GM12873 (cell line): ENCODE data around the gene FHIT.

Source experiments
- TF ChIP-seq, protein P1 (sequence below): IDR thresholded peaks from 2 replicates; pipeline ENCODE4 v1.5.1; 2012; ENCODE audit warnings: low read depth, mild to moderate bottlenecking, moderate library complexity, low read length, control low read depth; ENCODE audit not compliant: insufficient read depth; ENCODE audit errors: missing control alignments

FHIT gene

DNA sequence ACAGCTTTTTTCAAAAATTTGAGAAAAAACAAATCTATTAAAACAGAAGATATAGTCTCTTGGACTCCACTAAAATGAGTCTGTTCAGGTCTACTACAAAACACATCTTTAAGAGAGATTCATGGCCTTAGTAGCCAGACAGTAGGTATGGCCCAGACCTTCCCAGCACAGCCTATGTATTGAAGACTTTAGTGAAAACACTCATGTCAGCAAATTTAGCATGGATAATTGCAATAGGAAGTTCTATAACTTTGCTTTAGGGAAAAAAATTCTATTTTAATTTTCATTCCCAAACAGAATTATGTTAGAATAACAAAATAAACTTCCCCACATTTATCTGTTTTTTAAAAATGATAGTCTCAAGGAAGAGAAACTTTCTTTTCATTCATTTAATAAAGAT is 976.6 kb downstream of the FHIT start:
- TF ChIP-seq, protein P1, sequence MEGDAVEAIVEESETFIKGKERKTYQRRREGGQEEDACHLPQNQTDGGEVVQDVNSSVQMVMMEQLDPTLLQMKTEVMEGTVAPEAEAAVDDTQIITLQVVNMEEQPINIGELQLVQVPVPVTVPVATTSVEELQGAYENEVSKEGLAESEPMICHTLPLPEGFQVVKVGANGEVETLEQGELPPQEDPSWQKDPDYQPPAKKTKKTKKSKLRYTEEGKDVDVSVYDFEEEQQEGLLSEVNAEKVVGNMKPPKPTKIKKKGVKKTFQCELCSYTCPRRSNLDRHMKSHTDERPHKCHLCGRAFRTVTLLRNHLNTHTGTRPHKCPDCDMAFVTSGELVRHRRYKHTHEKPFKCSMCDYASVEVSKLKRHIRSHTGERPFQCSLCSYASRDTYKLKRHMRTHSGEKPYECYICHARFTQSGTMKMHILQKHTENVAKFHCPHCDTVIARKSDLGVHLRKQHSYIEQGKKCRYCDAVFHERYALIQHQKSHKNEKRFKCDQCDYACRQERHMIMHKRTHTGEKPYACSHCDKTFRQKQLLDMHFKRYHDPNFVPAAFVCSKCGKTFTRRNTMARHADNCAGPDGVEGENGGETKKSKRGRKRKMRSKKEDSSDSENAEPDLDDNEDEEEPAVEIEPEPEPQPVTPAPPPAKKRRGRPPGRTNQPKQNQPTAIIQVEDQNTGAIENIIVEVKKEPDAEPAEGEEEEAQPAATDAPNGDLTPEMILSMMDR: no peak

- TF ChIP-seq, protein P1: no peak
Observed at GRCh38 chr3:60274098-60274497, 977.2 kb downstream of the FHIT start.

GRCh38 chr3:60269829-60270266 is 981.4 kb downstream of the FHIT start:
- TF ChIP-seq, protein P1: no peak

GRCh38 chr3:60269377-60269776 is 981.9 kb downstream of the FHIT start:
- TF ChIP-seq, protein P1: no peak

DNA sequence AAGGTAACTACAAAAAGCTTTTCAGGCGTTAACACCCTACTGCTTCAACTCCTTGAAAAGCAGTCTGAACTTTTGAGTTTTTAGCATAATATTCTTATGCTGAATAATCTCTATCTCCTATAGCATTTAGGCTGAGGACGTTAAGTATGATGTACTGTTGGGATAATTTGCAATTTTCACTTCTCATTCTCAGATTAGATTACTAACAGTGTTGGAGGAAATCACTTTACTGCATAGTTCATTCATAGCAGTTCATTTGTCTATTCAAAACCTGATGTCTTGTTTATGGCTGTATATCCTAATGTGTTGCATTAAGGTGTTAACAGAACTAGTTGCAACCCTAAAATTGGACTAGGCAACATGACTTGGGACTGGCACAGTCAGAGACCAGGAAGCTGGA is 983.1 kb downstream of the FHIT start:
- TF ChIP-seq, protein P1: no peak

DNA sequence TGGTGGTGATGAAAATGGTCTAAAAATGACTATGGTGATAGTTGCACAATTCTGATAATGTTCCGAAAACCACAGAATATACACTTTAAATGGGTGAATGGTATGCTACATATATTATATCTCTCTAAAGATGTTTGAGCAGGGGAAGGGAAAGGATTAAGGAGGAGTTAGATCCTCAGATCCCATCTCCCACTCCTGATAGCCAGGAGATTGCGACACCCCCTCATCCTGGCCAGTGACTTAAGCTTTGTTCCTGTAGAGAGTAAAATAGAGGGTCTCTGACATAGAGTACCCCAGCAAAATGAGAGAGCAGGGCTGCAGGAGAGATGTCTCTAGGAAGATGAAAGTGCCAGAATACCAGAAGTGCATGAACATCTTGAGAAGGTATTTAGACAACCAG is 984.8 kb downstream of the FHIT start:
- TF ChIP-seq, protein P1: no peak

DNA sequence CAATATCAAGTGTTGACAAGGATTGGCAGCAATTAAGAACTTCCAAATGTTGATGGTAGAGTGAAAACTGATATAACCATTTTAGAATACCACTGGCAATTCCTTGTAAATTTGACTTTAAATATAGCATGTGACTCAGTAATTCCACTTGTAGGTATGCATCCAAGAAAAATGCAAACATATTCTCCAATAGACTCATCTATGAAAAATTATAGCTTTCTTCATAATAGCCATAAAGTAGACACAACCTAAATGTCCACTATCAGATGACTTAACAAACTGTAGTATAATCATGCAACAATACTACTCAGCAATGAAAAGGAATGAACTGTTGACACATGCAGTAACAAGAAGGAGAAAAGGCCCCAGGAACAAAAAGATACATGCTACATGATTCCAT is 988.1 kb downstream of the FHIT start:
- TF ChIP-seq, protein P1: no peak

DNA sequence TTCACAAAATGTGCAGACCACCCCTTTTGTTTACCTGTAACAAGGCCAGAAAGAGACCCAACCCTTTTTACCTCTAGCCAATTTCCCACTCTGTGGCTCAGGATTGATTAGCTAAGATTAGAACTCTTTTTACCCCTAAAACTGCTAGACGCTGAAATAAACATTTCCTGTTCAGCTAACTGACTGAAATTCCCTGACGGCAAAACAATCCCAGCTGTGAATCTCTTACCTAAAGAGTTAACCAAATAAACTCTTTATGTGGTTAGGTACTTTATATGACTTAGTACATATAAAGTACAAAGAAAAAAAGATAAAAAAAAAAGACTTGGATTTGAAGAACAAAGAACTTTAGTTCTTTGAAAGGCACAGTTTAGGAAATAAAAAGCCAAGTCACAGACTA is 988.7 kb downstream of the FHIT start:
- TF ChIP-seq, protein P1: no peak
